Activated CD4-positive, alpha-beta T cell treated with anti-CD3 and anti-CD28 coated beads, Interleukin-2, Interleukin-4, amounts not matched to agents 100 ng/mL and 50 ng/mL, durations not matched to agents 16 hours and 8 hours (primary cell): ENCODE measurements around the gene VARS2.
"Not testable (repeated sequence)": the region's sequence is repeated elsewhere in the genome, so short reads cannot be mapped to it uniquely, and the experiment has no call there.

Experiments
- DNase-seq: peaks from one replicate; pipeline ENCODE4 v3.0.0-alpha.2; 2020; ENCODE audit warnings: low spot score

The VARS2 gene

GRCh38 chr6:30914076-30914853 is at the start of gene VARS2:
Gene VARS2, plus strand, starts transcription at chr6:30914238. Its CDS starts 599 bp downstream, at chr6:30914837.
- peak; percentile 90 for DNase-seq

GRCh38 chr6:30864325-30864724 is 49.7 kb upstream of the VARS2 start:
- DNase-seq: no peak

GRCh38 chr6:30869241-30869749 is 44.7 kb upstream of the VARS2 start:
- DNase-seq: not testable (repeated sequence)

- no peak for DNase-seq
These were observed 43.5 kb upstream of the VARS2 start for GRCh38 chr6:30870546-30870945.

GRCh38 chr6:30871592-30872183 is 42.4 kb upstream of the VARS2 start:
- DNase-seq: no peak

- DNase-seq: no peak
These were observed 40.8 kb upstream of the VARS2 start for GRCh38 chr6:30873137-30873640.

GRCh38 chr6:30873795-30874194 is 40.2 kb upstream of the VARS2 start:
- not testable (repeated sequence) for DNase-seq

- DNase-seq: no peak
These were observed 38.6 kb upstream of the VARS2 start for GRCh38 chr6:30875244-30876038.

- peak; percentile 12 for DNase-seq
These were observed 37.9 kb upstream of the VARS2 start for GRCh38 chr6:30876039-30876730.

- DNase-seq: peak; percentile 76
These were observed 36.4 kb upstream of the VARS2 start for GRCh38 chr6:30877419-30878262.

GRCh38 chr6:30879684-30880427 is 34.2 kb upstream of the VARS2 start:
- DNase-seq: no peak

GRCh38 chr6:30880698-30881252 is 33.3 kb upstream of the VARS2 start:
- no peak for DNase-seq

- no peak for DNase-seq
These were observed 32.4 kb upstream of the VARS2 start for GRCh38 chr6:30881392-30882203.

GRCh38 chr6:30882204-30882758 is 31.8 kb upstream of the VARS2 start:
- no peak for DNase-seq

GRCh38 chr6:30882759-30883684 is 31.0 kb upstream of the VARS2 start:
- no peak for DNase-seq

GRCh38 chr6:30883685-30884520 is 30.1 kb upstream of the VARS2 start, which contains the start of gene DDR1:
Gene DDR1, plus strand, starts transcription at chr6:30884519. Its CDS starts 4,211 bp downstream, at chr6:30888730.
- DNase-seq: peak; percentile 6
